ENCODE results near the gene ZMYND15. TPM values are rescaled to one million over a fixed set of nuclear protein-coding genes. Genes with fewer than 3 reads are reported as not detected.

The ZMYND15 gene
- polyA plus RNA-seq, 1 donor from 2014 or later: not detected

DNA sequence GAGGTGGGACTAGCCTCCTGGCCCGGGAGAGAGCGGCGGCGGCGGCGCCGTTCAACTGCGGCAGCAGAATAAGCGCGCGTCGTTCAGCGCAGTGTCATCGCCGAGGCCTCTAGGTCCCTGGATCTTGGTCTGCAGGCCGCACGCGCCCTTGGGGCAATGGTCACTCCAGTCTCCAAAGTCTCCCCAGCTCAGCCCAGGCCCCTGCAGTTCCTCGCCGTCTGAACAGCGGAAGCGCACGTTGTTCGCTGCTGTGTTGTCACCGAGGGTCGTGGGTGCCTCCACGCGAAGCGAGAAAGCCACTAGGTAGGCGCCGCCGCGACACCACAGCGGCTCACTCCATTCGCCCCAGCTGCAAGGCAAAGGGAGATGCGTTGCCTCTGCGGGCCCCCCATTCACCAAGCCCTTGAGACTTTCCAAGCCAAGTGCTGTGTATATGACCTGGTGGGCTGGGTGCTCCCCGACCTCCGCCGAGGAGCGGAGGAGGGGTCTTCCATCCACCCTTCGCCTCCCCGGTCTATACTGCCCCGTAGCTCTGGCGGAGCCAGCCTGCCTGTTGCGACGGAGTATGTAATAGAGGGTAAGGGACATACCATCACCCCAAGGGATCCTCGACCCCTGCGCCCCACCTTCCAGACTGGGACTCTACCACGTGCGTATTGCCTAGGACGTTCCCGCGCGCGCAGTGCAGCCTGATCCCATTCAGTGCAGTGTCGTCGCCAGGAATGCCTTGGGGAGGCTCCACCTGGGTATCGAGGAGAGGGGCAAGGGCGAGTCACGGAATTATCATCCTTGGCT, 45.9 kb downstream of the ZMYND15 start:
- Histone ChIP-seq H3K79me2 (replicated peaks; ENCODE audit: insufficient read depth, low read length) (no peaks in the 10 kb centered on the region), H2AFZ (ENCODE audit: low read depth, low read length) (no peak overlapping the region), H3K9ac (ENCODE audit: low read length) (no peak overlapping the region), H3K27me3 (ENCODE audit: insufficient read depth, low read depth, low read length) (no peaks in the 10 kb centered on the region), H3K9me2 (ENCODE audit: insufficient read depth, low read length) (no peaks in the 10 kb centered on the region), H3K4me2 (ENCODE audit: low read length) (no peak overlapping the region), H3K9me3 (ENCODE audit: low read length) (no peaks in the 10 kb centered on the region), H3K27ac (ENCODE audit: low read length) (no peak overlapping the region), H3F3A (ENCODE audit: insufficient read depth, low read length, poor library complexity, severe bottlenecking) (peaks cover under 1% of the 10 kb centered on the region), H3K4me3 (ENCODE audit: low read length) (no peak overlapping the region), H4K20me1 (ENCODE audit: insufficient read depth) (no peaks in the 10 kb centered on the region), H3K36me3 (ENCODE audit: insufficient read depth, low read length) (no peaks in the 10 kb centered on the region)
- TF ChIP-seq RAD21 (conservative IDR thresholded peaks at IDR 0.05) (no peak), EZH2 (IDR thresholded peaks at IDR 0.05; ENCODE audit: borderline replicate concordance, insufficient read depth, low read length, poor library complexity, severe bottlenecking) (no peak), EP300 (conservative IDR thresholded peaks at IDR 0.05; ENCODE audit: poor library complexity, severe bottlenecking) (no peak), POLR2AphosphoS5 (IDR thresholded peaks at IDR 0.05) (no peak), SMC3 (conservative IDR thresholded peaks at IDR 0.05; ENCODE audit: poor library complexity) (no peak)
- TF ChIP-seq, protein P1, sequence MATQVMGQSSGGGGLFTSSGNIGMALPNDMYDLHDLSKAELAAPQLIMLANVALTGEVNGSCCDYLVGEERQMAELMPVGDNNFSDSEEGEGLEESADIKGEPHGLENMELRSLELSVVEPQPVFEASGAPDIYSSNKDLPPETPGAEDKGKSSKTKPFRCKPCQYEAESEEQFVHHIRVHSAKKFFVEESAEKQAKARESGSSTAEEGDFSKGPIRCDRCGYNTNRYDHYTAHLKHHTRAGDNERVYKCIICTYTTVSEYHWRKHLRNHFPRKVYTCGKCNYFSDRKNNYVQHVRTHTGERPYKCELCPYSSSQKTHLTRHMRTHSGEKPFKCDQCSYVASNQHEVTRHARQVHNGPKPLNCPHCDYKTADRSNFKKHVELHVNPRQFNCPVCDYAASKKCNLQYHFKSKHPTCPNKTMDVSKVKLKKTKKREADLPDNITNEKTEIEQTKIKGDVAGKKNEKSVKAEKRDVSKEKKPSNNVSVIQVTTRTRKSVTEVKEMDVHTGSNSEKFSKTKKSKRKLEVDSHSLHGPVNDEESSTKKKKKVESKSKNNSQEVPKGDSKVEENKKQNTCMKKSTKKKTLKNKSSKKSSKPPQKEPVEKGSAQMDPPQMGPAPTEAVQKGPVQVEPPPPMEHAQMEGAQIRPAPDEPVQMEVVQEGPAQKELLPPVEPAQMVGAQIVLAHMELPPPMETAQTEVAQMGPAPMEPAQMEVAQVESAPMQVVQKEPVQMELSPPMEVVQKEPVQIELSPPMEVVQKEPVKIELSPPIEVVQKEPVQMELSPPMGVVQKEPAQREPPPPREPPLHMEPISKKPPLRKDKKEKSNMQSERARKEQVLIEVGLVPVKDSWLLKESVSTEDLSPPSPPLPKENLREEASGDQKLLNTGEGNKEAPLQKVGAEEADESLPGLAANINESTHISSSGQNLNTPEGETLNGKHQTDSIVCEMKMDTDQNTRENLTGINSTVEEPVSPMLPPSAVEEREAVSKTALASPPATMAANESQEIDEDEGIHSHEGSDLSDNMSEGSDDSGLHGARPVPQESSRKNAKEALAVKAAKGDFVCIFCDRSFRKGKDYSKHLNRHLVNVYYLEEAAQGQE (IDR thresholded peaks at IDR 0.05; ENCODE audit: borderline replicate concordance): no peak
- TF ChIP-seq, protein P2, sequence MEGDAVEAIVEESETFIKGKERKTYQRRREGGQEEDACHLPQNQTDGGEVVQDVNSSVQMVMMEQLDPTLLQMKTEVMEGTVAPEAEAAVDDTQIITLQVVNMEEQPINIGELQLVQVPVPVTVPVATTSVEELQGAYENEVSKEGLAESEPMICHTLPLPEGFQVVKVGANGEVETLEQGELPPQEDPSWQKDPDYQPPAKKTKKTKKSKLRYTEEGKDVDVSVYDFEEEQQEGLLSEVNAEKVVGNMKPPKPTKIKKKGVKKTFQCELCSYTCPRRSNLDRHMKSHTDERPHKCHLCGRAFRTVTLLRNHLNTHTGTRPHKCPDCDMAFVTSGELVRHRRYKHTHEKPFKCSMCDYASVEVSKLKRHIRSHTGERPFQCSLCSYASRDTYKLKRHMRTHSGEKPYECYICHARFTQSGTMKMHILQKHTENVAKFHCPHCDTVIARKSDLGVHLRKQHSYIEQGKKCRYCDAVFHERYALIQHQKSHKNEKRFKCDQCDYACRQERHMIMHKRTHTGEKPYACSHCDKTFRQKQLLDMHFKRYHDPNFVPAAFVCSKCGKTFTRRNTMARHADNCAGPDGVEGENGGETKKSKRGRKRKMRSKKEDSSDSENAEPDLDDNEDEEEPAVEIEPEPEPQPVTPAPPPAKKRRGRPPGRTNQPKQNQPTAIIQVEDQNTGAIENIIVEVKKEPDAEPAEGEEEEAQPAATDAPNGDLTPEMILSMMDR (IDR thresholded peaks at IDR 0.05; ENCODE audit: poor library complexity, severe bottlenecking): no peak

DNA sequence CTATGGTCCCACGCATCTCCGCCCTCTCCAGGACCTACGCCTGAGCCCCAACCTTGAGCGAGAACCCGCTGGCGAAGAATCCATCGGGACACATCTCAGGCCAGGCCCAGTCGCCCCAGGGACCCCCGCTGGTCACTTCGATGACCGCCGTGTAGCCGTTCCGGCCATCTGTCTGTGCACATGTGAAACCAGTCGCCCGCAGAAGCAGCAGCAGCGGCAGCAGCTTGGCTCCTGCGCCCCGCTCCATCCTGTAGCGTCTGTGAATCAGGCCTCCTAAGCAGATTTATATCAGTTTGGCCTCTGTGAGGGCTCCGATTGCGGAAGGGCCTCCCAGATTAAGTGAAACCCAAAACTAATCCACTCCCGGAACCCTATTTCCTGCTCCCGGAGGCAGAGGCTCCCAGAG, 46.5 kb downstream of the ZMYND15 start, which contains the start of gene VMO1:
Gene VMO1, minus strand, starts transcription at position 259 of the 406 bp plus-strand sequence. Its CDS starts 12 bp downstream, at position 247.
- no peaks in the 10 kb centered on the region for H3K36me3 ChIP-seq (ENCODE audit: insufficient read depth, low read length)
- H3K4me3 ChIP-seq (ENCODE audit: low read length): no peak within 1 kb of the TSS
- TF ChIP-seq, protein P2 (IDR thresholded peaks at IDR 0.05; ENCODE audit: poor library complexity, severe bottlenecking): no peak
- TF ChIP-seq SMC3 (conservative IDR thresholded peaks at IDR 0.05; ENCODE audit: poor library complexity): no peak
- no peaks in the 10 kb centered on the region for H3K9me2 ChIP-seq (ENCODE audit: insufficient read depth, low read length)
- no peaks in the 10 kb centered on the region for H3K9me3 ChIP-seq (ENCODE audit: low read length)
- no peaks in the 10 kb centered on the region for H4K20me1 ChIP-seq (ENCODE audit: insufficient read depth)
- no peak within 1 kb of the TSS for H3K4me2 ChIP-seq (ENCODE audit: low read length)
- peaks cover 6% of the 10 kb centered on the region for H3F3A ChIP-seq (ENCODE audit: insufficient read depth, low read length, poor library complexity, severe bottlenecking)
- H2AFZ ChIP-seq (ENCODE audit: low read depth, low read length): no peak within 1 kb of the TSS
- no peak within 1 kb of the TSS for H3K9ac ChIP-seq (ENCODE audit: low read length)
- H3K27me3 ChIP-seq (ENCODE audit: insufficient read depth, low read depth, low read length): no peaks in the 10 kb centered on the region
- no peaks in the 10 kb centered on the region for H3K79me2 ChIP-seq (replicated peaks; ENCODE audit: insufficient read depth, low read length)
- no peak within 1 kb of the TSS for H3K27ac ChIP-seq (ENCODE audit: low read length)
